ENCODE measurements around the gene U2AF2. TPM values are rescaled to one million over a fixed set of nuclear protein-coding genes. Genes with fewer than 3 reads are reported as not detected.

U2AF2 gene
- total RNA-seq, 2 experiments from 2014 or later: 284 to 324 TPM

DNA sequence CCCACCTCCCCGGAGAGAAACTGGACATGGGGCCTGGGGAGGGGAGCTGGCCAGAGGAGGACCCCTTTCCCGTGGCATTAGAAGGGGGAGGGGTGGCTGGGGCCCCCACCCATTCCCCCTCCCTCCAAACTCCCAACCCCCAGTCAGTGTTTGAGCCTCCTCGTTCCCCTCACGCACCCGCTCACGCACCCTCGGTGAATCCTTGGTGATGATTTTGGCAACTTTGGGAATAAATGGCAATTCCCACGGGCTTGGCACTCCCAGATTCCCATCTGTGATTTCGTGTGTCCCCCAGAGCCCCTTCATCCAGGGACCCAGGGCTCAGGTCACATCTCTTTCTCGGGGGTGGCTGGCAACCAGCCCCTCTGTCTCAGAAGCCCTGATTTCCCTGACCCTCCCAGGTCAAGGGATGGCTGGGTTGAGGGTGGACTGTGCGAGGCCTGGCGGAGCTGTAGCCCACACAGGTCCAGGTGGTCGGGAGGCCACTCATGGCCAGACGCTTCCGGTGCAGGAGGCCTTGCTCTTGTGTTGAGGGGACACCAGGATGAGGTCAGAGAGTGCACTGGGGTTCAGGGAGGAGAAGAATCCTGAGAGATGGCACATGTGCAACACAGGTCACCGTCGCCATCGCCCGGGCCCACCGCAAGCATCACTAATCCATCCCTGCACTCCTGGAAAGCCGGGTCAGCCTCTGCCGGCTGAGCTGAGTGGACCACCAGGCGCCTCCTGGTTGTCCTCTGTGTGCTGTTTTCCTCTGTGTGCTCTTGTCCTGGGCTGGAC is 40.9 kb downstream of the U2AF2 start:
- DNase-seq (no peak), ATAC-seq (no peak)
- CTCF ChIA-PET: no interaction called here
- Mint-ChIP-seq H3K4me3 (no peak overlapping the region), H3K4me1 (no peaks in the 10 kb centered on the region), H3K36me3 (peaks cover 11% of the 10 kb centered on the region), H3K9me3 (ENCODE audit: low read depth) (no peaks in the 10 kb centered on the region), H3K27ac (no peak overlapping the region), H3K27me3 (no peaks in the 10 kb centered on the region)

- no peaks in the 10 kb centered on the region for H3K4me1 Mint-ChIP-seq
- no peak for DNase-seq
- peaks cover 12% of the 10 kb centered on the region for H3K36me3 Mint-ChIP-seq
- H3K27ac Mint-ChIP-seq: no peak overlapping the region
- CTCF ChIA-PET: no interaction called here
- H3K27me3 Mint-ChIP-seq: no peaks in the 10 kb centered on the region
- ATAC-seq: no peak
- no peak overlapping the region for H3K4me3 Mint-ChIP-seq
- no peaks in the 10 kb centered on the region for H3K9me3 Mint-ChIP-seq (ENCODE audit: low read depth)
Observed at GRCh38 chr19:55696301-55697068, 41.6 kb downstream of the U2AF2 start.

GRCh38 chr19:55697069-55697440 is 42.2 kb downstream of the U2AF2 start:
- Mint-ChIP-seq H3K4me1 (no peaks in the 10 kb centered on the region), H3K4me3 (no peak overlapping the region), H3K27me3 (no peaks in the 10 kb centered on the region), H3K9me3 (ENCODE audit: low read depth) (no peaks in the 10 kb centered on the region), H3K27ac (no peak overlapping the region), H3K36me3 (peaks cover 12% of the 10 kb centered on the region)
- DNase-seq: no peak
- ATAC-seq: no peak
- CTCF ChIA-PET: no interaction called here

DNA sequence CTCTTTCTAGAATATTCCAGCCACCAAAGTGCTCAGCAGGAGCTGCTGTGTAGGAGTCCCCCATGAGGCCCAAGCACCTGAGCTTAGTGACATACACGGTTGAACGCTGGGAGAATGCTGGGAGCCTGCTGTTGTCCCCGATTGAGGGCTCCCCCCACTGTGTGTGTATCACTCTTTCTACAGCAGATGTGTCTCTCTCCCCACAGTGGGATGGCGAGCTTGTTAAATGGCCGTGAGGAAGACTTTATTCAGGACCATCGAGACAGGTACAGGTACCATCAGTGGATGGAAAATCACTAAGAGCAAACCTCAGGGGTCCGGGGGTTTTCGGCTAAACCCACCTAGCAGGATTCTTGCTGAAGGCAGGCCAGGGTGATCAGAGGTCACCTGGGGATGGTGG is 42.9 kb downstream of the U2AF2 start:
- CTCF ChIA-PET: no interaction called here
- DNase-seq (no peak), ATAC-seq (no peak)
- H3K9me3 Mint-ChIP-seq (ENCODE audit: low read depth): no peaks in the 10 kb centered on the region
- no peaks in the 10 kb centered on the region for H3K4me1 Mint-ChIP-seq
- H3K27me3 Mint-ChIP-seq: no peaks in the 10 kb centered on the region
- H3K27ac Mint-ChIP-seq: no peak overlapping the region
- H3K4me3 Mint-ChIP-seq: no peak overlapping the region
- peaks cover 12% of the 10 kb centered on the region for H3K36me3 Mint-ChIP-seq

DNA sequence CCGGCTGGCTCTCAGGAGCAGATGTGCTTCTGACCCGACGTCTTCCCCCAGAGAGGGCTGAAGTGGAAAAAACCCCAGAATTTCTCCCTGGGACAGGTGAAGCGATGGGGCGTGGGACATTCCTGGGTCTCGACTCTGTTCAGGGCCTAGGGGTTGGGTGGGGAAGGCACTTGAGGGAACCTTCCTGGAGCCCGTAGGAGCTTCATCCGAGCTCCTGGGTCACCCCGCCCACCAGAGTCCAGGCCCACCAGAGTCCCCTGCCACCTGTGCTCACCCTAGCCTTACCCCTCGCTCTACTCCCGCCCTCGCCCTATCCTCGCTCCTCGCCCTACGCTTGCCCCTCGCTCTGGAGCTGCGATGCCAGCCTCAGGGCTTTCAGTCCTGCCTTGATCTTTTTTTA is 43.4 kb downstream of the U2AF2 start:
- no peak overlapping the region for H3K4me3 Mint-ChIP-seq
- H3K27ac Mint-ChIP-seq: no peak overlapping the region
- CTCF ChIA-PET: no interaction called here
- peaks cover 14% of the 10 kb centered on the region for H3K36me3 Mint-ChIP-seq
- ATAC-seq: no peak
- H3K4me1 Mint-ChIP-seq: no peaks in the 10 kb centered on the region
- H3K27me3 Mint-ChIP-seq: no peaks in the 10 kb centered on the region
- no peaks in the 10 kb centered on the region for H3K9me3 Mint-ChIP-seq (ENCODE audit: low read depth)
- DNase-seq: no peak

- CTCF ChIA-PET: no interaction called here
- no peaks in the 10 kb centered on the region for H3K4me1 Mint-ChIP-seq
- no peaks in the 10 kb centered on the region for H3K9me3 Mint-ChIP-seq (ENCODE audit: low read depth)
- no peaks in the 10 kb centered on the region for H3K27me3 Mint-ChIP-seq
- DNase-seq (no peak), ATAC-seq (no peak)
- H3K27ac Mint-ChIP-seq: no peak overlapping the region
- H3K4me3 Mint-ChIP-seq: no peak overlapping the region
- peaks cover 14% of the 10 kb centered on the region for H3K36me3 Mint-ChIP-seq
Observed at GRCh38 chr19:55699221-55699620, 44.4 kb downstream of the U2AF2 start.

- Mint-ChIP-seq H3K9me3 (ENCODE audit: low read depth) (no peaks in the 10 kb centered on the region), H3K4me1 (no peaks in the 10 kb centered on the region), H3K27ac (no peak overlapping the region), H3K36me3 (peaks cover 19% of the 10 kb centered on the region), H3K4me3 (no peak overlapping the region), H3K27me3 (no peaks in the 10 kb centered on the region)
- DNase-seq (no peak), ATAC-seq (no peak)
- CTCF ChIA-PET: no interaction called here
Observed at GRCh38 chr19:55700813-55701212, 46.0 kb downstream of the U2AF2 start.

- H3K27me3 Mint-ChIP-seq: no peaks in the 10 kb centered on the region
- H3K36me3 Mint-ChIP-seq: peaks cover 19% of the 10 kb centered on the region
- DNase-seq (no peak), ATAC-seq (no peak)
- no peaks in the 10 kb centered on the region for H3K9me3 Mint-ChIP-seq (ENCODE audit: low read depth)
- H3K27ac Mint-ChIP-seq: no peak overlapping the region
- H3K4me3 Mint-ChIP-seq: no peak overlapping the region
- CTCF ChIA-PET: interaction anchor here (2.1 to 2.5 kb wide), 2 partner anchors 26 to 108 kb away, joined by 6 to 8 read pairs; no protein-coding TSS in a partner anchor
- H3K4me1 Mint-ChIP-seq: no peaks in the 10 kb centered on the region
Observed at GRCh38 chr19:55702131-55702627, 47.3 kb downstream of the U2AF2 start.

- Mint-ChIP-seq H3K4me3 (no peak overlapping the region), H3K27me3 (peaks cover 3% of the 10 kb centered on the region), H3K9me3 (ENCODE audit: low read depth) (no peaks in the 10 kb centered on the region), H3K4me1 (no peaks in the 10 kb centered on the region), H3K27ac (no peak overlapping the region), H3K36me3 (peaks cover 17% of the 10 kb centered on the region)
- DNase-seq (no peak), ATAC-seq (no peak)
- CTCF ChIA-PET: interaction anchor here (1.0 to 2.5 kb wide), 6 partner anchors 10 to 106 kb away, joined by 3 to 8 read pairs (median 5); partner anchors contain the start of gene ZNF784
Observed at GRCh38 chr19:55703790-55704215, 49.0 kb downstream of the U2AF2 start.

GRCh38 chr19:55704494-55705245 is 49.8 kb downstream of the U2AF2 start:
- CTCF ChIA-PET: interaction anchor here (1.3 to 2.5 kb wide), 3 partner anchors 26 to 106 kb away, joined by 3 to 8 read pairs (median 5); partner anchors contain the start of gene ZNF784
- no peak overlapping the region for H3K4me3 Mint-ChIP-seq
- H3K4me1 Mint-ChIP-seq: no peaks in the 10 kb centered on the region
- no peak for ATAC-seq
- no peak for DNase-seq
- H3K36me3 Mint-ChIP-seq: peaks cover 17% of the 10 kb centered on the region
- H3K9me3 Mint-ChIP-seq (ENCODE audit: low read depth): no peaks in the 10 kb centered on the region
- H3K27me3 Mint-ChIP-seq: peaks cover 11% of the 10 kb centered on the region
- no peak overlapping the region for H3K27ac Mint-ChIP-seq

DNA sequence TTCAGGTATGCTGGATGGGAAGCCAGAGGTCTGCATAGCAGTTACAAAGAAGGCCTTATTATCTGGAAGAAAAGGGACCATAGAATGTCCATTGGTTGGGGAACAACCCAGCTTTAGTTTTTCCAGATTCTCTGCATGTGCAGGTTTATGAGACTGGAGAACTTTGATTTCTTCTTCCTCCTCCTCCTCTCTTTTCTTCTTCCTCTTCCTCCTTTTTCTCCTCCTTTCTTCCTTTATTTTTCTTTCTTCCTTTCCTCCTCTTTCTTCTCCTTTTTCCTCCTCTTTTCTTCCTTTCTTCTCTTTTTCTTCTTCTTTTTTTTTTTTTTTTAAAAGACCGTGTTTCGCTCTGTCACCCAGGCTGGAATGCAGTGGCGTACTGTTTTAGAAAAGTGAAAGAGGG is 51.1 kb downstream of the U2AF2 start:
- no peak overlapping the region for H3K27ac Mint-ChIP-seq
- H3K36me3 Mint-ChIP-seq: peaks cover 12% of the 10 kb centered on the region
- no peaks in the 10 kb centered on the region for H3K4me1 Mint-ChIP-seq
- H3K9me3 Mint-ChIP-seq (ENCODE audit: low read depth): no peaks in the 10 kb centered on the region
- CTCF ChIA-PET: no interaction called here
- no peak for ATAC-seq
- no peak overlapping the region for H3K4me3 Mint-ChIP-seq
- DNase-seq: no peak
- peaks cover 14% of the 10 kb centered on the region for H3K27me3 Mint-ChIP-seq

GRCh38 chr19:55711719-55712118 is 56.9 kb downstream of the U2AF2 start:
- H3K27ac Mint-ChIP-seq: no peak overlapping the region
- peaks cover 4% of the 10 kb centered on the region for H3K9me3 Mint-ChIP-seq (ENCODE audit: low read depth)
- CTCF ChIA-PET: no interaction called here
- no peak for ATAC-seq
- no peaks in the 10 kb centered on the region for H3K4me1 Mint-ChIP-seq
- no peak overlapping the region for H3K4me3 Mint-ChIP-seq
- H3K27me3 Mint-ChIP-seq: peaks cover 14% of the 10 kb centered on the region
- no peak for DNase-seq
- no peaks in the 10 kb centered on the region for H3K36me3 Mint-ChIP-seq

- peaks cover 4% of the 10 kb centered on the region for H3K9me3 Mint-ChIP-seq (ENCODE audit: low read depth)
- peaks cover 14% of the 10 kb centered on the region for H3K27me3 Mint-ChIP-seq
- ATAC-seq (peak; percentile 51), DNase-seq (no peak)
- no peaks in the 10 kb centered on the region for H3K4me1 Mint-ChIP-seq
- no peaks in the 10 kb centered on the region for H3K36me3 Mint-ChIP-seq
- no peak overlapping the region for H3K27ac Mint-ChIP-seq
- CTCF ChIA-PET: no interaction called here
- no peak overlapping the region for H3K4me3 Mint-ChIP-seq
Observed at GRCh38 chr19:55712804-55713631, 58.2 kb downstream of the U2AF2 start.

Data from activated CD8-positive, alpha-beta memory T cell treated with anti-CD3 and anti-CD28 coated beads, Interleukin-2, amount 10 ng/mL, durations not matched to agents 7 days and 5 days (primary cell).